ENCODE results near the gene B3GNT9. TPM values are rescaled to one million over a fixed set of nuclear protein-coding genes. Genes with fewer than 3 reads are reported as not detected.

B3GNT9 gene
- total RNA-seq, 1 experiment from 2014 or later, result 6.8 TPM

DNA sequence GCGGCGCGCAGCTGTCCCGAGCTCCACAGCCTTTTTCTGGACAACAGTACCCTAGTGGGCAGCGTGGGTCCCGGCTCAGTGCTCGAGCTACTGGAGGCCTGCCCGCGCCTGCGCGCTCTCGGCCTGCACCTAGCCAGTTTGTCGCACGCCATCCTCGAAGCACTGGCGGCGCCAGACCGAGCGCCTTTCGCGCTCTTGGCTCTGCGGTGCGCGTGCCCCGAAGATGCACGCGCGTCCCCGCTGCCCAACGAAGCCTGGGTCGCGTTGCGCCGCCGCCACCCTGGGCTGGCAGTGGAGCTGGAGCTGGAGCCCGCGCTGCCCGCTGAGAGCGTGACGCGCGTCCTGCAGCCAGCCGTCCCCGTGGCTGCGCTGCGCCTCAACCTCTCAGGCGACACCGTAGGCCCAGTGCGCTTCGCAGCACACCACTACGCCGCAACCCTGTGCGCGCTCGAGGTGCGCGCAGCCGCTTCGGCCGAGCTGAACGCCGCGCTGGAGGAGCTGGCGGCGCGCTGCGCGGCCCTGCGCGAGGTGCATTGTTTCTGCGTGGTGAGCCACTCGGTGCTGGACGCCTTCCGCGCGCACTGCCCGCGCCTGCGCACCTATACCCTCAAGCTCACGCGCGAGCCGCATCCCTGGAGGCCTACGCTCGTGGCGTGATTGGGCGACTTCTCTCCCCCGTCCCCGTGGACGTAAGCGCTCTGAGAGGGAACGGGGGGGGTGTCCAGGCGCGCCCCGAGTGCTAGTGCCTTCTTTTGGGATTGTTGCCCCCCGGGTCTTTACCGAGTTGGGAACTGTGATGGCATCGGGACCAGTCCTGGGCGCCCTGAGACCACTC is 12.6 kb upstream of the B3GNT9 start:
- Mint-ChIP-seq H3K9me3 (ENCODE audit: low read depth, unreplicated experiment) (no peaks in the 10 kb centered on the region), H3K4me1 (ENCODE audit: low read depth, unreplicated experiment) (peaks cover 5% of the 10 kb centered on the region), H3K4me3 (ENCODE audit: low read depth, unreplicated experiment) (peak overlapping the region; percentile 28), H3K27me3 (ENCODE audit: unreplicated experiment) (no peaks in the 10 kb centered on the region), H3K36me3 (ENCODE audit: insufficient read depth, unreplicated experiment) (peaks cover 54% of the 10 kb centered on the region), H3K27ac (ENCODE audit: unreplicated experiment) (no peak overlapping the region)
- TF ChIP-seq, protein P1, sequence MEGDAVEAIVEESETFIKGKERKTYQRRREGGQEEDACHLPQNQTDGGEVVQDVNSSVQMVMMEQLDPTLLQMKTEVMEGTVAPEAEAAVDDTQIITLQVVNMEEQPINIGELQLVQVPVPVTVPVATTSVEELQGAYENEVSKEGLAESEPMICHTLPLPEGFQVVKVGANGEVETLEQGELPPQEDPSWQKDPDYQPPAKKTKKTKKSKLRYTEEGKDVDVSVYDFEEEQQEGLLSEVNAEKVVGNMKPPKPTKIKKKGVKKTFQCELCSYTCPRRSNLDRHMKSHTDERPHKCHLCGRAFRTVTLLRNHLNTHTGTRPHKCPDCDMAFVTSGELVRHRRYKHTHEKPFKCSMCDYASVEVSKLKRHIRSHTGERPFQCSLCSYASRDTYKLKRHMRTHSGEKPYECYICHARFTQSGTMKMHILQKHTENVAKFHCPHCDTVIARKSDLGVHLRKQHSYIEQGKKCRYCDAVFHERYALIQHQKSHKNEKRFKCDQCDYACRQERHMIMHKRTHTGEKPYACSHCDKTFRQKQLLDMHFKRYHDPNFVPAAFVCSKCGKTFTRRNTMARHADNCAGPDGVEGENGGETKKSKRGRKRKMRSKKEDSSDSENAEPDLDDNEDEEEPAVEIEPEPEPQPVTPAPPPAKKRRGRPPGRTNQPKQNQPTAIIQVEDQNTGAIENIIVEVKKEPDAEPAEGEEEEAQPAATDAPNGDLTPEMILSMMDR (IDR thresholded peaks at IDR 0.05; ENCODE audit: unreplicated experiment), result no peak
- no peak for DNase-seq
- BruUV-seq (replicated peaks), result no TSS peak
- intact Hi-C loops (cut with micrococcal nuclease; ENCODE audit: unreplicated experiment), result loop anchor here (5.0 kb wide), 1 partner anchor 56 kb away; the partner anchor contains the start of gene PHAF1
- CTCF ChIA-PET, result interaction anchor here (0.6 kb wide), 1 partner anchor 413 kb away, joined by 8 read pairs; no protein-coding TSS in a partner anchor

DNA sequence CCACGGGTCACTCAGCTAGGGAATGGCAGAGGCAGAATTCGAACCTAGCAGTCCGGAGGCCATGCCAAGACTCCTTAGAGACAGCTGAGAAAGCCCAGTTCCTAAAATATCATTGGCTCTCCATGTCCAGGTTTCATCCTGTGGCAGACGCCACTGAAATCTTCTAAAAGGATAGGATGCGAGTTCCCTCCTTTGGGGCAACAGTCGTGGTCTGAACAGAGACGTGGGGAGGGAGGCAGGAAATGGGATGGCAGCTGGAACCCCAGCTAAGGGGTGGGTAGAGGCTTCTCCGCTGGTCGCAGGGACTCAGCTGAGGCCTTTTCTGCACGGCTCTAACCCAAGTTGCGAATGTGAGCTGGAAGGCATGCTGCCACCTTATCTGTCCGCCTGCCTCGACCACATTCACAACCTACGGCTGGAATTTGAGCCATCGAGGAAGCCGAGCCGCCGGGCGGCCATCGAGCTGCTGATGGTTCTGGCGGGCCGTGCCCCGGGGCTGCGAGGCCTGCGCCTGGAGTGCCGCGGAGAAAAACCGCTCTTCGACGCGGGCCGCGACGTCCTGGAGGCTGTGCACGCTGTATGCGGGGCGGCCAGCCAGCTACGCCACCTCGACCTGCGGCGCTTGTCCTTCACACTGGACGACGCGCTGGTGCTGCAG is 11.8 kb upstream of the B3GNT9 start:
- H3K4me1 Mint-ChIP-seq (ENCODE audit: low read depth, unreplicated experiment), result peaks cover 13% of the 10 kb centered on the region
- no peak for DNase-seq
- TF ChIP-seq, protein P1 (IDR thresholded peaks at IDR 0.05; ENCODE audit: unreplicated experiment), result no peak
- peaks cover 61% of the 10 kb centered on the region for H3K36me3 Mint-ChIP-seq (ENCODE audit: insufficient read depth, unreplicated experiment)
- no peak overlapping the region for H3K4me3 Mint-ChIP-seq (ENCODE audit: low read depth, unreplicated experiment)
- intact Hi-C loops (cut with micrococcal nuclease; ENCODE audit: unreplicated experiment), result loop anchor here (5.0 kb wide), 1 partner anchor 55 kb away; the partner anchor contains the start of gene PHAF1
- no peaks in the 10 kb centered on the region for H3K27me3 Mint-ChIP-seq (ENCODE audit: unreplicated experiment)
- no peaks in the 10 kb centered on the region for H3K9me3 Mint-ChIP-seq (ENCODE audit: low read depth, unreplicated experiment)
- no peak overlapping the region for H3K27ac Mint-ChIP-seq (ENCODE audit: unreplicated experiment)
- CTCF ChIA-PET, result interaction anchor here (0.6 kb wide), 1 partner anchor 414 kb away, joined by 8 read pairs; no protein-coding TSS in a partner anchor
- BruUV-seq (replicated peaks), result no TSS peak

DNA sequence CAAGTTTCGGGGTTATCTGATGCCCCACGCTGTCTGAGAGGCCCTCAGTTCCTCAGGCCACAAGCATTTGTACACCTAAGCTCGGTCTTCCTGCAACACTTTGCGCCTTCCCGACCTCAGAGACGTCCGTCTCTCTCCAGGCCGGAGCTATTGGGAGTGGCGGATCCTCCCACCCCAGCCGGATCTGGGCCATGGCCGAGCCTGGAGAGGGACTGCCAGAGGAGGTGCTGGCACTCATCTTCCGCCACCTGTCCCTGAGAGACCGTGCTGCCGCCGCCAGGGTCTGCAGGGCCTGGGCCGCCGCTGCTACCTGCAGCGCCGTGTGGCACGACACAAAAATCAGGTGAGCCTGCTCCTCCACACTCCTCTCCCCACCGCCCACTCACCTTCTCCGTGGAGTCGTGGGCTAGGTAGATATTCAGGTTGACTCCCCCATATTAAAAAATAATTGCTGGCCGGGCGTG is 10.8 kb upstream of the B3GNT9 start:
- CTCF ChIA-PET, result no interaction called here
- no TSS peak for BruUV-seq (replicated peaks)
- H3K9me3 Mint-ChIP-seq (ENCODE audit: low read depth, unreplicated experiment), result no peaks in the 10 kb centered on the region
- intact Hi-C loops (cut with micrococcal nuclease; ENCODE audit: unreplicated experiment), result loop anchor here (5.0 kb wide), 1 partner anchor 54 kb away; the partner anchor contains the start of gene PHAF1
- peaks cover 18% of the 10 kb centered on the region for H3K4me1 Mint-ChIP-seq (ENCODE audit: low read depth, unreplicated experiment)
- TF ChIP-seq, protein P1 (IDR thresholded peaks at IDR 0.05; ENCODE audit: unreplicated experiment), result no peak
- H3K36me3 Mint-ChIP-seq (ENCODE audit: insufficient read depth, unreplicated experiment), result peaks cover 65% of the 10 kb centered on the region
- no peak for DNase-seq
- no peak overlapping the region for H3K27ac Mint-ChIP-seq (ENCODE audit: unreplicated experiment)
- peak overlapping the region; percentile 57 for H3K4me3 Mint-ChIP-seq (ENCODE audit: low read depth, unreplicated experiment)
- no peaks in the 10 kb centered on the region for H3K27me3 Mint-ChIP-seq (ENCODE audit: unreplicated experiment)

Measured in Calu3 (cell line).